Vagina (tissue), 2 donors: Measurements from ENCODE around the gene ARMH4.

Source experiments
- CTCF ChIP-seq, 3 experiments: fragments of 450-650 bp in 2 of 3; fragments of 200-600 bp in 1 of 3; sonication (generic) in 1 of 3; IDR thresholded peaks; one replicate each; pipeline ENCODE4 v1.5.1; 2017 to 2019; ENCODE audit warnings: antibody characterized with exemption in 3 of 3, mild to moderate bottlenecking in 2 of 3, moderate library complexity in 2 of 3
- POLR2A ChIP-seq, 2 donors: fragments of 450-650 bp; IDR thresholded peaks; one replicate each; pipeline ENCODE4 v1.6.1; 2017; ENCODE audit warnings: antibody characterized with exemption in 2 of 2, mild to moderate bottlenecking in 2 of 2, moderate library complexity in 2 of 2
- POLR2AphosphoS5 ChIP-seq, 2 donors: sonication (generic); formaldehyde crosslinking; IDR thresholded peaks; one replicate each; pipeline ENCODE4 v1.9.0; 2017; ENCODE audit warnings: antibody characterized with exemption in 2 of 2, mild to moderate bottlenecking in 2 of 2, low read depth in 1 of 2; ENCODE audit not compliant: insufficient read depth in 1 of 2

GRCh38 chr14:58152014-58152857 lies at the start of gene ARMH4:
- no peak for TF ChIP-seq CTCF (IDR thresholded peaks at IDR 0.05)
- TF ChIP-seq POLR2A (IDR thresholded peaks at IDR 0.05): peak; percentile 35 to 89
- peak in 1 of 2 donors; percentile 55 for TF ChIP-seq POLR2AphosphoS5 (IDR thresholded peaks at IDR 0.05; ENCODE audit: insufficient read depth in 1 of 2, low read depth in 1 of 2)
